Activated naive CD4-positive, alpha-beta T cell treated with anti-CD3 and anti-CD28 coated beads, Interleukin-2, amount 10 ng/mL, durations not matched to agents 5 hours and 36 hours (primary cell): Measurements from ENCODE around the gene SPINK5. TPM values are rescaled to one million over a fixed set of nuclear protein-coding genes. Genes with fewer than 3 reads are reported as not detected.

Experiments
- total RNA-seq, 2 experiments: library from RNA; stranded (reverse); gene quantifications; one replicate each; pipeline ENCODE4 v1.2.3, GENCODE V29; 2021

The SPINK5 gene
- total RNA-seq, result not detected

GRCh38 chr5:148063861-148064260 is at the start of gene SPINK5:
Gene SPINK5, plus strand, starts transcription at chr5:148063980. Its CDS starts 65 bp downstream, at chr5:148064045.

GRCh38 chr5:148168246-148168645 is 104.5 kb downstream of the SPINK5 start, which contains the start of gene SPINK14:
Gene SPINK14, plus strand, starts transcription at chr5:148168546. Its CDS starts 1,187 bp downstream, at chr5:148169733.

Other genes starting within 250 kb of the SPINK5 start
- gene SPINK1, start 232.3 kb upstream of the SPINK5 start, total RNA-seq, result not detected
- gene SCGB3A2, start 185.3 kb upstream of the SPINK5 start, total RNA-seq, result not detected
- gene C5orf46, start 157.4 kb upstream of the SPINK5 start, total RNA-seq, result not detected
- gene SPINK14, start 104.6 kb downstream of the SPINK5 start, total RNA-seq, result not detected
- gene SPINK6, start 139.1 kb downstream of the SPINK5 start, total RNA-seq, result not detected
- gene MARCOL, start 174.5 kb downstream of the SPINK5 start, total RNA-seq, result not detected
- not detected for gene SPINK13, start 204.8 kb downstream of the SPINK5 start, total RNA-seq
- gene SPINK7, start 248.4 kb downstream of the SPINK5 start, total RNA-seq, result not detected